GM18861 (cell line): Measurements from ENCODE around the gene CROCC2.

Experiments
- ATAC-seq: cut with Tn5 transposase; IDR thresholded peaks from one replicate; pipeline ENCODE4 v1.9.1; 2021; ENCODE audit not compliant: unreplicated experiment

The CROCC2 gene

DNA sequence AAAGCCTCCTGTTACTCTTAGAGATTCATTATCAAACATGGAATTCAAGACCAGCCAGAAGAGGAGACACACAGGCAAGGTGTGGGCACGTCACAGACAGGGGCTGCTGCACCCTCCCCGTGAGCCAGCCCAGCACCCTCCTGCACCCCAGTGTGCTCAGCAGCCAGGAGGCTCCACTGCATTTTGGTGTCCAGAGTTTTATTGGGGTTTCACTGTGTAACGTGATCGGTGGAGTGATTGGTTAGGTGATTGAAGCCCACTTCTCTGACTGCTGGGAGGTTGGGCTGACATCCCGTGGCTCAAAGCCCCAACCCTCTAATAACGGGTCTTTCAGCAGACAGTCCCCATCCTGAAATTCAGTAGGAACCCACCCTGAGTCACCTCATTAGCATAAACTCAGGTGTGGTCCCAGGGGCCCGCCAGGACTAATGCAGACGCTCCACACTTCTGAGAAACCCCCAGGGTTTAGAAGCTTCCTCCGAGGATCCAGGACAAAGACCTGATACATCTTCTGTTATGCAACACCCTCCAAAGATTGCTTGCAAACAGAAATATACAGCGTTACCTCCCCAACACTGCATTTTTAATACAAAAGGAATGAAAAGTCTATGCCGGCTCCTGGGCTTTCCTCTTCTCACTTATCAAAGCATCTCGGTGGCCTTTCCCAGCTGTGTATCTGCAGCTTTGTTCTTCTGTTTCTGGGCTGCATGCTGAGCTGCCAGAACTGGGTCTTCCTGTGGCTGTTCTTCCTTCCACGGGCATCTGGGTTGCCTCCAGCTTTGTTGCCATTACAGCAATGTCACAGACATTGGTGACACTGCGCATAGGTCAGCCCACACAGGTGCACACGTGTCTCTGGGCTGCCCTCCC lies 48.5 kb downstream of the CROCC2 start:
- no peak for ATAC-seq

DNA sequence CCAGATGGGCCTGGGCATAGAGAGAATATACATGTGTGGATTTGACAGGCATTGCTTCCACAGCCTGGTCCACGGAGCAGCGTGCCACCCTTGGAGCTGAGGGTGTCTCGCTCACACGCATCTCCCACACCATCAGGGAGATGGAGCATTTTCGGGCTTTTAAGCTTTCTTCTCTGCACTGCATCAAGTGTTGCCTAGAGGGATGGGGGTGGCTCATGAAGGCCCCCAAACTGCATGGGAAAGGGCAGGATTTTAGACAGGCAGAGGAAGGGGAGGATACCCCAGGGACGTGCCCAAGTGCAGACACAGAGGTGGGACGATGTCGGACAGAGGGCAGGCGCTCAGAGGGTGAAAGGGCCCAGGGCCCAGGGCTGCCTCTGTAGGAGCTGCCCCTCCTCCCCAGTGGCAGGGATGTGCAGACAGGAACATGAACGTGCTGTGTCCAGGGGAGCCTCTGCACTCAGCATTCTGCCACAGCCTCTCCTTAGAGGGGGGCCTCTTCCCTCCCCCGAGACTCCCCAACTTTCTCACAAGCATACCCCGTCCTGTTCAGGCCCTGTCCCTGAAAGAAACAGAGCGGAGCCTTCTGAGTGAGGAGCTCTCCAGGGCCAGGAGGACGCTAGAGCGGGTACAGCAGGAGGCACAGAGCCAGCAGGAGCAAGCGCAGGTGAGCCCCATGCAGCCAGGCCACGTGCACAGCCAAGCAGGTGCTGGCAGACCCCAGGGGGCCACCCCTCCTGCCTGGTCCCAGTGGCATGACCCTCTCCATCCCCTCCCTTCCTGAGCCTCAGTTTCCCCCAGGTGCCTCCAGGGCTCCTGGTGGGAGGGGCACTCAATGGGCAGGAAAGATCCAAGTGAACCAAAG lies 49.4 kb downstream of the CROCC2 start:
- ATAC-seq: no peak

DNA sequence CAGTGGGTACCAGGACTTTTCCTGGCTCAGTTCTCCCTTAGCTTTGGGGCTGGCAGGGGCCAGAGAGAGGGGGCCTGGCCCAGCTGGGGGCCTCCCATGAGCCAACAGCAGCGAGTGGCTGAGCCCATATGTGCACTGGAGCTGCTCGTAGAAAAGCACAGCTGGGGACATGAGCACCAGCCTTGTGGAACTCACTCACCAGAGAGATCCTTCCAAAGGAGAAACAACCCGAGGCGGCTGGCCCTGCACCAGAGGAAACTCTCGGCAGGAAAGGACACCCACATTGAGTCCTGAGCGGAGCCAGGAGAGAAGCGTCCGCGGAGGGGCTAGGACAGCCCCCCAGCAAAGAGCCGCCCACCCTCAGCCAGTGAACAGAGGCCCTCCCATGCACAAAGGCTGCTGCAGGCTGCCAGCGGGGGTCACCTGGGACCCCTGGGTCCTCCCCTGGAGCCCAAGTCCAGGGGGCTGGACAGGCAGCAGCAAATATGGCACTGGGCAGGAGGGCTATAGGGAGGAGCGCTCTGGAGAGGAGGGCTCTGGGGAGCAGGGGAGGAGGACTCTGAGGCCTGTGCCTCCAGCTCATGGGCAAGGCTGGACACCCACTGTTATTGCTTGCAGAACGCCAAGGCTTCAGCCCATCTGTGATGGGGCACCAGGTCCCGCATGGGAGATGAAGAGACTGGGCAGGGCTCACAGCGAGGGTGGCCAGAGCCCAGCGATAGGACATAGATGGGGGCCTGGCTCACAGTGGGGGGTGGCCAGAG lies 50.2 kb downstream of the CROCC2 start:
- ATAC-seq: no peak

DNA sequence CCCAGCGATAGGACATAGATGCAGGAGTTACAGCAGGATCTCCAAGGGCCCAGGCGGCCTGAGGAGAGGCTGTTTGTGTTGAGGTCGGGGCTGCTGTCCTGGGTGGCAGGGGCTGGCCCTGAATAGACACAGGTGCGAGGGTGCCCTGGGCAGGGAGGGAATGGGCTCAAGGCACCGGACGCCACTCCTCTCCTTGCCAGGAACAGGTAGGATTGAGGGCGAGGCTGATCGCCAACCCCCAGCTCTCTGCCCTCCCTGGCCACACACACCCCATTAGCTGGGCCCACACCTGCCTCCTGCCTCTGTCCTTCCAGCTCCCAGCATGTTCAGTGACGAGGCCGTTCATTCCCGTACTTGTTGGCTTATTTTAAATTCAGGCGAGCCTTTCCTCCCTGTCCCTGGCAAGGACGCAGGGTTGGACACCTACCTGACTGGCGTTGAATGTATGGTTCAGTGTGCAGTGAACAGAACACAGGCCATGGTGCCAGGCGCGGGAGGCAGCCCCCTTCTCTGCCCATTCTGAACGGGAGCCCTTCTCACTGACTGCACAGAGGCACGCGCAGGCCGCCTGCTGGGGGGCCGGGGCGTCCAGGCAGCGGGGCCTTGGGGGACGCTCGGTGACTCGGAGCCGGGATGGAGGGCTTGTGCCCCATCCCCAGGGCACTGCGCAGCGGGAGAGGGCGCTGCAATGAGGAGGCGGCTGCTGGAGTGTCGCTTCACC lies 51.0 kb downstream of the CROCC2 start:
- no peak for ATAC-seq

DNA sequence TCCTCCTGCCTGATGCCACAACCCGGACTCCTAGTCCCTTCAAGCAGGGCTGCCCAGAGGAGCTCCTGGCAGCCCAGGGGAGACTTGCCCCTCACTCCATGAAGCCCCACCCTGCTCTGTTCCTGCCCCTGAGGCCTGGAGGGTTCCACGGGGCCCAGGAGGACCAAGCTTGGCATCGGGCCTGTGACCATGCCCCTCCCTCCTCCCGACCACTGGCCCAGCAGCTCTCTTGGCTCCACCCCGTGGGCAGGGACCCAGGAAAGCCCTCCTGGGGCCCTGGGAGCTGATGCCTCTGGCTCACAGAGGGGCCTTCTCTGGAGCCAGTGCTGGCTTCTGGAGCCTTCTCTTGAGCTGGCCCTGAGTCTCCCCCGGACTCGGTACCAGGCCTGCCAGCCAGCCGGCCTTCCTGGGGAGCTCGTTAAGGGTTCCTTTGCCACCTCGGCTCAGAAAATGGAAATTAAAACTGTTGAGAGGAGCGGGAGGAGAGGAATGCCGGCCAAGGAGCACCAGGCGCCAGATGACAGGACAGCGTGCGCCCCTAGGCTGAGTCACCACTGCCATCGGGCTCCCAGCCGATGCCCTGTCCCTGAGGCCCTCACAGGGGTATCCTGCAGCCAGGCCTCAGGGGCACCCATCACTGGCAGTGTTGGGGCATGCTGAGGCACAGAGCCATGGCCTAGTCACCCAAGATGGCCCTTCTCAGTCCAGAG lies 51.7 kb downstream of the CROCC2 start:
- ATAC-seq: no peak

DNA sequence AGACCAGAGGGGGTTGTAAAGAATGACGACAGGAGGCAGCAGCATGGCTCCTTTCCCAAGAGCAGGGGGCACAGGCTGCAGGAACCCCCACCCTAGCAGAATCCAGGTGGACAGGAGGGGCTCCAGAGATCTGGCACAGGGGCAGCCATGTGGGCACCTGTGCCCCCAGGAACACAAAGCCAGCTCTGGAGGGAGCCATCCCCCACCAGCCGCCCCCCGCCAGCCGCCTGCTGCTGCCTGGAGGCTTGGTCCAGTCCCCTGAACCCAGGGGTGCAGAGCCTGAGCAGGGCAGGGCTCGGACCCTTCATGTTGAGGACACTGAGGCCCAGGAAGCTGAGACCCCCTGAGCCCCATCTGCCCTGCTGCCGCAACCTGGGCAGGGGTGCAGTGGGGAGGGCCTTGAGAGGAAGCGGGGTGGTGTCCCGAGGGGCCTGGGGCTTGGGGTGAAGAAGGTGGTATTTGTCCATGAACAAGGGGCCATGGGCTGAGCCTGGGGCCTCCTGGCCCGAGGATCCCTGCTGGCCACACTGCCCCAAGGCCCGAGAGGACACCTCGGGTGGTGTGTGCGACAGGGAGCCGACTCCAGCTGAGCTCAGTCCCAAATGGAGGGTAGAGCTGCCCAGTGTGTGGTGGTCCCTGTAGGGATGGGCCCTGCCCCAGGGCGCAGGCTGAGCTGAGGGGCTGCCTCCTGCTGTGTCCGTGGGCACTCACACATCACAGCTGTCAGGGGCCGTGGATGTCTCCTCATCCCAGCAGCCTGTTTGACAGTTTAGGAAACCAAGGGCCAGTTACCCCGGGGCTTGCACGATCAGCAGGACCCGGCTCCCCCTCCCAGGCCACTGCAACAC lies 52.5 kb downstream of the CROCC2 start:
- no peak for ATAC-seq

DNA sequence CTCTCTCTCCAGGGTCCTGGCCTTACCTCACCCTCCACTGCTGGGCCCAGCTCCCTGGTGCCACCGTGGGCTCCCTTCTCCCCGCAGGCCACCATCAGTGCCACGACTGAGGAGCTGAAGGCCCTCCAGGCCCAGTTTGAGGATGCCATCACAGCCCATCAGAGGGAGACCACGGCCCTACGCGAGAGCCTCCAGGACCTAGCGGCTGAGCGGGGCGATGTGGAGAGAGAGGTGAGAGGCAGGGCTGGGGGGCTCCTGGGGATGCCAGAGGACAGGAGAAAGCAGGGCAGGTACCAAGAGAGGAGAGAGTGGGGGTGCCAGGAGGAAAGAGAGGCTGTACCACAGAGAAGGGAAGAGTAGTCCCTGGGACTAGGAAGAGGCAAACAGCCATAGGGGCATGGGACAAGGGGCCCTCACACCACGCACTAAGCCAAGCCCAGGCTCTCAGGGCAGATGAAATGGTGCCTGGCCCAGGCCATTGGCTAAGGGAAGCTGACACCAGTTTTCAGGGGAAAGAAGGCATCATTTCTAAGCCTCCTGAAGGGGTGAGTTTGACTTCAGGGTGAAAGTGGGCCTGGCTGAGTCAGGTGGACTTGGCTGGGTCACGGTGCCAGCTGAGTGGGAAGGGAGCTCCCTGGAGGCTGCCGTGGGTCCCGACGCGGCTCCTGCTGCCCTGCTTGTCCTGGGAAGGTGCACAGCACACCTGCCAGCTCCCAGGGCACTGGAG lies 53.2 kb downstream of the CROCC2 start:
- ATAC-seq: no peak

DNA sequence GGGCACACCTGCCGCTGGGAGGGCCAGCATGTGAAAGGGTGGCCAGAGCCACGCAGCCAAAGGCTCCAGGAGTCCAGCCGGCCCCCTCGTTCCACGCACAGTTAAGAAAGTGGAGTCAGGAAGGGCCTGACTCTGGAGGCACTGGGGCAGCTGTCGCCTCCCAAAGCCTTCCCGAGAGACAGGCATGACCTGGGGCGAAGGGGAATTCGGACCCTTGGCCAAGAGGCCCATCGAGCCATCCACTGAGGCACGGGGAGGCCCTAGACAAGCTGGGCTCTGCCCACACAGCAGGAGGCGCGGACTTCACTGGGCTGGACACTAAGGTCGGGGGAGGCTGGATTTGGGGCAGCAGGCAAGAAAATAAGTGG lies 53.8 kb downstream of the CROCC2 start:
- no peak for ATAC-seq

DNA sequence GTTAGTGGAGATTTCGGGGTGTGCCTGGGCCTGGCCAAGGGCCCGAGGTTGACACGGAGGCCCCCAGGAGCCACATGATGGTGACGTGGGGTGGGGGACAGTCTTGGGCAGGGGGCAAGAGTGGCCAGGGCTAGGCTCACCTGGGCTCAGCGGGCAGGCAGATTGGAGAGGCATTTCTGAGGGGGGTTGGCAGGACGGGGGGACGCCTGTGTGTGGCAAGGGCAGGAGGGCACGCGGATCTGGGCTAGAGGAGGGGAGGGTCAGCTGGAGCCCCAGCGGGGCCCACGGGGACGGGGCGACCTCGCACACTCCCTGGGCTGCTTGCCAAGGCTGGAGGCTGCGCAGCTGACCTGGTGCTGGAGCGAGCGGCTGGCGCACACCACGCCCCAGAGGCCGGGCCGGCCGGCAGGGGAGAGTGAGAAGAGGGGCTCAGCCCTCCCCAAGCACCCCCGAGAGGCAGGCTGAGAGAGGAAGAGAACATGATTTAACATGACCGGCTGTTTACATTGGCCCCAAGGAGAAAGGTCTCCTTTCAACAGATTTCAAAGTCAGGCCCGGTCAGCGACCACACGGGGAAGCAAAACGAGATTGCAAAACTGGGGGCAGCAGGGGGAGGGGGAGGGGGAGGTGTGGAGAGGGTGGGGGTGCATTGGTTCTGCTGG lies 54.3 kb downstream of the CROCC2 start:
- ATAC-seq: no peak

DNA sequence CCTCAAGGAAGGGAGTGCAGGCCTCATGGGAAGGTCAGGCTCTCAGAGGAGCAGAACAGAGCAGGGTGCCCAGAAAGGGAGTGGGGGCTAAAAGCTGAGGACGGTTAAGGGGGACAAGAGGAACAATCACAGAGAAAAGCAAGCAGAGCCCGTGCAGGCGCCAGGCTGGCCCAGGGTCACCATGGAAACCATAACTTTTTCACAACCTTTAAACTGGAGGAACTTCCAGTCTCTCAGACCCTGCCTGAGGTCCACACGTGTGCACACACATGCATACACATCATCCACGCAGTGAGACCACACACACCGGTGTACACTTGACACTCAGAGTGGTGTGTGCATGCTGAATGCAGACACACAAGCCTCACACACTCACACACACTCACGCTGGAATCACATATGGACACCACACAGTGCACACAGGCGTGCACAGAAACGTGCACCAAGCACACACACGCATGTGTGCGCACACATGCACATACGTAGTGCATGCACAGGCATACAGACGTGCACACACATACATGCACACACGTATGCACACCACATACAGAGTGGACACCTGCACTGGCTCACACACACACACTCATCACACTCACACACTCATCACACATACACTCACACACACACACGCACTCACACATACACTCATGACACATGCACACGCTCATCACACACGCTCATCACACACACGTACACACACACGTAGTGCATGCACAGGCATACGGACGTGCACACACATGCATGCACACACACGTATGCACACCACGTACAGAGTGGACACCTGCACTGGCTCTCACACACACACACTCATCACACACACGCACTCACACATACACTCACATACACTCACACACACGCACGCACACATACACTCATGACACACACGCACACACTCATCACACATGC lies 55.1 kb downstream of the CROCC2 start:
- ATAC-seq: no peak

DNA sequence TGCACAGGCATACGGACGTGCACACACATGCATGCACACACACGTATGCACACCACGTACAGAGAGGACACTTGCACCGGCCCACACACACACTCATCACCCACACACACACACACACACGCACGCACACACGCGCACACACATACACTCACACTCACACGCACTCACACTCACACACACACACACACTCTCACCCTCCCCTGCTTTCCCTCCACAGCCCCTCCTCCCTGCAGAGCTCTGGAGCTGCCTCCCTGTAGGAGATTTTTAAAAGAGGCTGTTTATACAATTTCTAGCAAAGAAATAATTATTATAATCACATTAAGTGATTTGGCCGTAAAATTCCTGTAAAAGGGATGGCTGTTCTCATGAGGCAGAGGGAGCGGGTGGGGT lies 55.8 kb downstream of the CROCC2 start:
- no peak for ATAC-seq

DNA sequence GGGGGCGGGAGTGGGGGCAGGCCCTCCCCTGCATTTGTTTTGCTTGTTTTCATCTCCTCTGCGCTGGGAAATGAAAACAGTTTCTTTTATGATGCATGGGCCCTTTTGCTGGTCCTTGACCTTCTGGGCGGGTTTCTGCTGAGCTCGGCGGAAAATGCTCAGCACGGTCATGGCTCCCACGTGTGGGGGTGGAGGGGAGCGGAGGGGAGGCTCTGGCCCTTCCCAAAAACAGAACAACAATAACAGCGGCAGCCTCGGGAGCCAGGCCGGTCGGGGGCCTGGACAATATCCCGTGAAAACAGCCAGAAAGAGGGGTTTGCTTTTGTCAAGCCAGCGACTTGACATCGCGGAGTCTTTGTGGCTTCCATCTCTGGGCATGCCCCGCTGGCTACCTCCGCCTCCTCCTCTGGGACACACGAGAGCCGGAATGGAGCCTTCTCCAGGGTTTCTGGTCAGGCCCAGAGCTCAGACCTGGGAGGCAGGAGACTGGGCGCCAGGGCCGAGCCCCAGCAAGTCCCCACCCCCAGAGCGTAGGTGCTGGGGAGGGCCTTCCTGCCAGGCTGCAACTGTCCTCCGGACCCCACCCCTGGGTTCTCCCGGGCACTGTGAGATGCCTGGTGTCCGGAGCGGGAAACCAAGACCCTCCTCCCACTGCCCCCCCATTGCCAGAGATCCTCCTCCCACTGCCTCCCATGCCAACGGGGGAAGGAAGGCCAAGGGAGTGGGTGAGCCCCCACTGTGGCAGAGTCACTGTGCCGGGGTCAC lies 56.3 kb downstream of the CROCC2 start:
- ATAC-seq: no peak

DNA sequence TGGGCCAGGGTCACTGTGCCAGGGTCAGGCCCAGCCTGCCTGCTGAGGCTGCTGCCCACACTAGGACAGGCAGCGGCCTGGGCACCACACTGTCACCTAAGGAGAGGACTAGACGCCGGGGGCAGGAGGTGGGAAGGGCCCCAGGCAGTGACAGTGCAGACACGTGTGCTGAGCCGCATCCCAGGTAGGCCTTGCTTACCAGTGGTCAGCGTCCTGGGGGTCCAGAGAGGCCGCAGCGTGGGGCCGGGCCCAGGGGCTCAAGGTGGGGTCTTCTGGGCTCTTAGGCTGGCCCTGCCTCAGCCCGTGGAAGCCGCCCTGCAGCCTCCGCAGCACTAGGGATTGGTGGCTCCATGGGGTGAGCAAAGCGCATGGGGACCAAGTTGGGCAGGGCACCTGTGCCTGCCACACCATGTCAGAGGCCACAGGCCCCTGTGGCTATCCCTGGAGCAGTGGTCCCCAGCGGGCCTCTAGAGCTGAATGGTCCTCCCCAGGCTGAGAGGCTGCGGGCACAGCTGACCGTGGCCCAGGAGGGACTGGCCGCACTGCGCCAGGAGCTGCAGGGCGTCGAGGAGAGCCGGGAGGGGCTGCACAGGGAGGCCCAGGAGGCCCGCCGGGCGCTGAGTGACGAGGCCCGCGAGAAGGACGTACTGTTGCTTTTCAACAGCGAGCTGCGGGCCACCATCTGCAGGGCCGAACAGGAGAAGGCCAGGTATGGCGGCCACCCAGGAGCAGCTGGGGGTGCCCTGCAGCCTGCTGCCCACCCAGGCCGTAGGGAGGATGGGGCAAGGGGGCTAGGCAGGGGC lies 57.1 kb downstream of the CROCC2 start:
- no peak for ATAC-seq

DNA sequence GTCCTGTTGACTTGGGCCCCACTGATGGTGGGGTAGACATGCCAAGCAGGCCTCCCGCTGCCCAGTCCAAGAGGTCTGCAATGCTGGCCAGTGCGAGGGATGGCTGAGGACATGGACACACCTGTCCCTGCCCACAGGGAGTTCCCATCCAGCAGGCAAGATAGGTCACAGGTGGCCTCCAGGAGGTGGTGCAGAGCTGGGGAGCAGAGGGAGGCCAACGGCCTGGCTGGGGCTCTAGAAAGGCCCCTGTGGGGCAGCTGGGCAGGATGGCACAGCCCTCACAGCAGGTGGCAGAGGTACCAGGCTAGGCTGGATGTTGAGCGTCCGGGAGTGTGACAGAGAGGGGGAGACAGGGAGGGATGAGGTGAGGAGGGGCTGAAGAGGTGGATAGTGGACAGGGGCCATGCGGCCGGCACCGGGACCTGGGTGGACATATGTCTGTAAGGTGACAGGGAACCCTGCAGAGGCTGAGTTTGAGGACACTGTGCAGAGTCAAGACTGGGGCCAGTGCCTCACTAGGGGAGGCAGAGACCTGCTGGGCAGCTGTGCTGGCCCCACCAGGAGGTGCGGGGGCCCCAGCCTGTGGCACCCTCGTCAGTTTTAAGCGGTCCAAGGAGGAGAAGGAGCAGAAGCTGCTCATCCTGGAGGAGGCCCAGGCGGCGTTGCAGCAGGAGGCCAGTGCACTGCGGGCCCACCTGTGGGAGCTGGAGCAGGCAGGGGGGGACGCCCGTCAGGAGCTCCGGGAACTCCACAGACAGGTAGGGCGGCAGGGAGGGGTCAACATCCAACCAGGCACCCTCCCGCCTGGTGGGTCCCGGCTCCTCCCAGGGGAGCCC lies 58.0 kb downstream of the CROCC2 start:
- no peak for ATAC-seq
